GM23248 (cell line): ENCODE data around the gene STARD13. TPM values are rescaled to one million over a fixed set of nuclear protein-coding genes. Genes with fewer than 3 reads are reported as not detected.
"Not testable (repeated sequence)": the region's sequence is repeated elsewhere in the genome, so short reads cannot be mapped to it uniquely, and the experiment has no call there.

ENCODE experiments used
- DNase-seq: peaks from one replicate; pipeline ENCODE4 v3.0.0-alpha.2; 2015
- H2AFZ ChIP-seq: fragments of 200-600 bp; sonication (generic); 2 replicates; pipeline ENCODE4 v1.6.1; 2016; ENCODE audit warnings: antibody characterized with exemption
- H3F3A ChIP-seq: fragments of 200-600 bp; sonication (generic); 2 replicates; pipeline ENCODE4 v1.6.1; 2016; ENCODE audit warnings: mild to moderate bottlenecking, antibody characterized with exemption, mixed run types; ENCODE audit not compliant: insufficient read depth
- H3K27ac ChIP-seq: fragments of 200-600 bp; sonication (generic); 2 replicates; pipeline ENCODE4 v1.5.1; 2016; ENCODE audit warnings: mild to moderate bottlenecking
- H3K27me3 ChIP-seq: fragments of 200-600 bp; sonication (generic); replicated peaks from 2 replicates; pipeline ENCODE4 v1.6.1; 2016; ENCODE audit warnings: mild to moderate bottlenecking; ENCODE audit not compliant: insufficient read depth
- H3K36me3 ChIP-seq: fragments of 200-600 bp; sonication (generic); 2 replicates; pipeline ENCODE4 v1.6.1; 2016; ENCODE audit warnings: low read depth, mild to moderate bottlenecking
- H3K4me1 ChIP-seq: fragments of 200-600 bp; sonication (generic); 2 replicates; pipeline ENCODE4 v1.6.1; 2016; ENCODE audit warnings: mild to moderate bottlenecking; ENCODE audit not compliant: insufficient read depth
- H3K4me2 ChIP-seq: fragments of 200-600 bp; sonication (generic); one replicate; pipeline ENCODE4 v1.6.1; 2016; ENCODE audit warnings: mild to moderate bottlenecking; ENCODE audit not compliant: unreplicated experiment
- H3K4me3 ChIP-seq: fragments of 200-600 bp; sonication (generic); 2 replicates; pipeline ENCODE4 v1.5.1; 2016; ENCODE audit warnings: mild to moderate bottlenecking
- H3K79me2 ChIP-seq: fragments of 200-600 bp; sonication (generic); 2 replicates; pipeline ENCODE4 v1.6.1; 2016; ENCODE audit warnings: mild to moderate bottlenecking; ENCODE audit not compliant: insufficient read depth
- H3K9ac ChIP-seq: fragments of 200-600 bp; sonication (generic); 2 replicates; pipeline ENCODE4 v1.6.1; 2016; ENCODE audit warnings: mild to moderate bottlenecking
- H3K9me2 ChIP-seq: fragments of 200-600 bp; sonication (generic); 2 replicates; pipeline ENCODE4 v1.6.1; 2016; ENCODE audit warnings: mixed run types, mild to moderate bottlenecking, moderate library complexity; ENCODE audit not compliant: insufficient read depth
- H3K9me3 ChIP-seq: fragments of 200-600 bp; sonication (generic); one replicate; pipeline ENCODE4 v1.6.1; 2017; ENCODE audit warnings: low read depth
- H4K20me1 ChIP-seq: fragments of 200-600 bp; sonication (generic); 2 replicates; pipeline ENCODE4 v1.6.0; 2016; ENCODE audit not compliant: insufficient read depth
- EZH2 ChIP-seq: fragments of 200-600 bp; sonication (generic); IDR thresholded peaks from 2 replicates; pipeline ENCODE4 v1.6.1; 2018; ENCODE audit warnings: antibody characterized with exemption, mild to moderate bottlenecking; ENCODE audit not compliant: insufficient read depth, poor library complexity, severe bottlenecking
- EZH2phosphoT487 ChIP-seq: fragments of 200-600 bp; sonication (generic); IDR thresholded peaks from 2 replicates; pipeline ENCODE4 v1.6.1; 2018; ENCODE audit warnings: antibody characterized with exemption, moderate library complexity, mild to moderate bottlenecking, low read depth; ENCODE audit not compliant: insufficient read depth
- WGBS, 2 experiments: methylation state at CpG; one replicate each; pipeline ENCODE4 v1.1.6; 2015 to 2017; ENCODE audit warnings: low lambda C conversion rate in 2 of 2, low coverage in 1 of 2; ENCODE audit errors: missing lambda C conversion rate in 2 of 2; 5-methylcytosine and 5-hydroxymethylcytosine counted together
- in situ Hi-C: fragments of 300-500 bp; cut with MboI; formaldehyde crosslinking; loops from 2 replicates; pipeline ENCODE4 v1.15.0; 2020
- polyA plus RNA-seq: library from polyadenylated mRNA; unstranded; fragments of >200 nt; fragmentation: Nextera tagmentation; extraction: Ambion mirVana; gene quantifications from 2 replicates; pipeline ENCODE4 v1.2.1, GENCODE V29; 2016
- total RNA-seq: library from RNA; depleted of rRNA; stranded (reverse); fragments of >200 nt; shearing (Covaris generic); gene quantifications from 2 replicates; pipeline ENCODE4 v1.2.3, GENCODE V29; 2014

STARD13 gene
- total and polyA plus RNA-seq, 2 experiments from 2014 or later: 13.8 to 16.6 TPM

- Histone ChIP-seq H3K4me2 (no peak overlapping the region), H2AFZ (no peak overlapping the region), H3K9ac (no peak overlapping the region), H3K36me3 (0 out of 2 replicates have a peak, but pooled peaks cover 6% of the 10 kb centered on the region), H3K4me1 (peaks cover 31% of the 10 kb centered on the region), H3K27me3 (no peaks in the 10 kb centered on the region), H3K9me2 (no peaks in the 10 kb centered on the region), H3K4me3 (no peak overlapping the region), H4K20me1 (no peaks in the 10 kb centered on the region), H3K79me2 (peaks cover 98% of the 10 kb centered on the region), H3K27ac (no peak overlapping the region), H3K9me3 (no peaks in the 10 kb centered on the region), H3F3A (peaks cover 28% of the 10 kb centered on the region)
- TF ChIP-seq EZH2: no peak
- TF ChIP-seq EZH2phosphoT487: no peak
- DNase-seq: no peak
- in situ Hi-C loops: no loop called here
- 47 to 61% methylated on average over 1 of the region's 1 CpG for WGBS, 2 experiments
Observed at GRCh38 chr13:33245505-33246158, 39.9 kb downstream of the STARD13 start.

DNA sequence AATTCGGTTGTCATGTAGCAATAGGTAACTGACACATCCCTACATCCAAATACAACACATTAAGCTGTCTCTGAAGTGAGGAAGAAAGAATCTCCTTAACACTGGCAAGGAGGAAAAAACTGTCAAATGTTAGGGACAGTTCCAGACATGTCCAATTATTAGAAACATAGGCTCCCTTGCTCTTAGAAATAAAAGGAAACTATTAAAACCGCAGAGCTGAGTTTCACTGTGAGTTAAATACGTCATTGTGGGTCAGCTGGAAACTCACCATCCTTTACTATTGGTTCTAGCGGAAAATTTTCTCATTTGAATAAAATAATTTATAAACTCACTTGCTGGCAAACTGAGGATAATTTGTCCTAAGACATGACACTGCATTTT, 40.7 kb downstream of the STARD13 start:
- H3K27ac ChIP-seq: no peak overlapping the region
- DNase-seq: no peak
- WGBS, 2 experiments: 89 to 90% methylated on average over 4 of the region's 4 CpGs
- peaks cover 98% of the 10 kb centered on the region for H3K79me2 ChIP-seq
- TF ChIP-seq EZH2phosphoT487: no peak
- no peak for TF ChIP-seq EZH2
- no peaks in the 10 kb centered on the region for H4K20me1 ChIP-seq
- no peaks in the 10 kb centered on the region for H3K9me2 ChIP-seq
- H3K4me2 ChIP-seq: no peak overlapping the region
- H3K9me3 ChIP-seq: no peaks in the 10 kb centered on the region
- no peaks in the 10 kb centered on the region for H3K27me3 ChIP-seq
- in situ Hi-C loops: no loop called here
- peaks cover 11% of the 10 kb centered on the region for H3K36me3 ChIP-seq
- no peak overlapping the region for H3K4me3 ChIP-seq
- H2AFZ ChIP-seq: no peak overlapping the region
- H3K9ac ChIP-seq: no peak overlapping the region
- peaks cover 23% of the 10 kb centered on the region for H3K4me1 ChIP-seq
- peaks cover 26% of the 10 kb centered on the region for H3F3A ChIP-seq

DNA sequence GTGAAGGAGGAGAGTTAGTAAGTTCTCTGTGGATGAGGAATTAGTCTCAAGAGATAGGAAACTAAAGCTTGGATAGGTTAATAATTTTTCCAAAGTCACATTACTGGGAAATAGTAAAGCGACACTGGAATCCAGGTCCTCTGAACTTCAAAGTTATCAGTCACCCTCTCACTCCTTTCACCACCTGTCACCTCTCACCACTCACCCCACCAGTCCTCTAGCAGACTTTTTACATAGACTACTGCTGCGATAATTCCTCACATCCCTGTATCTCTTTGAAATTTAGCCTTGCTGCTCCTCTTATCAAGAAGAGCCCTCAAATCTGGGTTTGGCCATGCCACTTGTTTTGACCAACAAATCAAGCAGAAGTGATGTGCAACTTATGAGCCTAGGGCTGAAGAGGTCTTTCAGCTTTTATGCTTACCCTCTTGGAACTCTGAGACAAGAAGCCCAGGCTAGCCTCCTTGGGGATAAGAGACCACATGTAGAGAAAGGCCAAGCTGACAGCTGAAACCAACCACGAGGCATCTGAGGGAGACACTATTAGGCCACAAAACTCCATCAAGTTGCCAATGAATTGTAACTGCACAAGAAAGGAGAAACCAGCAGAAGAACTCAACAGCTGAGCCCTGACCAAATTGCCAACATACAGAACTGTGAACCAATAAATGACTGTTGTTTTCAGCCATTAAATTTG, 41.2 kb downstream of the STARD13 start:
- H3K9me3 ChIP-seq: no peaks in the 10 kb centered on the region
- TF ChIP-seq EZH2phosphoT487 (no peak), EZH2 (no peak)
- no peak overlapping the region for H3K9ac ChIP-seq
- no peak for DNase-seq
- H3K27me3 ChIP-seq: no peaks in the 10 kb centered on the region
- H2AFZ ChIP-seq: no peak overlapping the region
- H4K20me1 ChIP-seq: no peaks in the 10 kb centered on the region
- H3K9me2 ChIP-seq: no peaks in the 10 kb centered on the region
- H3K27ac ChIP-seq: no peak overlapping the region
- 95 to 98% methylated on average over 3 of the region's 3 CpGs for WGBS, 2 experiments
- peaks cover 18% of the 10 kb centered on the region for H3K4me1 ChIP-seq
- in situ Hi-C loops: no loop called here
- H3K4me2 ChIP-seq: no peak overlapping the region
- H3F3A ChIP-seq: peaks cover 24% of the 10 kb centered on the region
- H3K79me2 ChIP-seq: peaks cover 98% of the 10 kb centered on the region
- H3K36me3 ChIP-seq: peaks cover 16% of the 10 kb centered on the region
- H3K4me3 ChIP-seq: no peak overlapping the region

DNA sequence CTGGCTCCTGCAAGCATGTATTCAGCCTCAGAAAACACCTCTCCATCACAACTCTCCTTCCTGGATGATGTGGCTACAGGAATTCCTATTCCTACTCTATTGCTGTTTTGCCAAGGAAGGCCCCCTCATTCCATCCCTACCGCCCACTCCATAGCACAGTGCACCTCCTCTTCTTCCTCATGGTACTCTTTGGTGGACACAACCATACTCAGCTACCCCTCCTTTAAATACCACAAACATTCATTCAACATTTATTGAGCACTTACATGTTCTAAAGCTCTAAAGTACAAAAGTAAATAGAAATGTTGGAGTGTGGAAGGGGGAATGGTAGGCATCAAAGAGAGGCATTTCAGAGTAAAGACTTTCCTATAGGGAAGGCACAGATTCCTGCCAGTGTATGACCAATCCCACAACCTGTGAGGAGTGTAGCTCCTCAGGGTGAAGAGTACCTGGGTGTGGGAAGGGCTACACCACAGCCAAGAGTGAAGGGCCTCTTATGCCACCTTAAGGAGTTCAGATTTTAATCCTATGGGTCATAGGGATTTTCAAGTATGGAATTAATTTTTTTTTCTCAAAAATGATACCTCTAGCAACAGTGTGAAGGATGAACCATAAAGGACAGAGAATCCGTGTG, 42.5 kb downstream of the STARD13 start:
- in situ Hi-C loops: no loop called here

GRCh38 chr13:33242372-33242771, 43.2 kb downstream of the STARD13 start:
- in situ Hi-C loops, H3K4me2 ChIP-seq, DNase-seq, H4K20me1 ChIP-seq, H3K4me3 ChIP-seq, H3K9ac ChIP-seq, H3K9me2 ChIP-seq, H3K27ac ChIP-seq, H3K4me1 ChIP-seq, H3K27me3 ChIP-seq, H3K9me3 ChIP-seq, H2AFZ ChIP-seq: not testable (repeated sequence)
- WGBS, 2 experiments: 82 to 83% methylated on average over 5 to 6 of the region's 6 CpGs
- H3F3A ChIP-seq: peaks cover 32% of the 10 kb centered on the region
- H3K36me3 ChIP-seq: peaks cover 15% of the 10 kb centered on the region
- peaks cover 99% of the 10 kb centered on the region for H3K79me2 ChIP-seq

More for the DNA sequence above, 42.5 kb downstream of the STARD13 start:
- Histone ChIP-seq H3F3A (peaks cover 25% of the 10 kb centered on the region), H3K4me2 (no peak overlapping the region), H3K27me3 (no peaks in the 10 kb centered on the region), H2AFZ (no peak overlapping the region), H3K4me3 (no peak overlapping the region), H3K4me1 (peaks cover 6% of the 10 kb centered on the region; the same call in 1 of the 2 replicates), H3K9me2 (no peaks in the 10 kb centered on the region), H3K79me2 (peaks cover 98% of the 10 kb centered on the region), H4K20me1 (no peaks in the 10 kb centered on the region), H3K36me3 (peaks cover 18% of the 10 kb centered on the region), H3K9ac (no peak overlapping the region), H3K27ac (no peak overlapping the region), H3K9me3 (no peaks in the 10 kb centered on the region)
- TF ChIP-seq EZH2phosphoT487: no peak
- no peak for TF ChIP-seq EZH2
- 93 to 98% methylated on average over 2 of the region's 2 CpGs for WGBS, 2 experiments
- DNase-seq: no peak
